Measurements from ENCODE around the gene AHRR. TPM values are rescaled to one million over a fixed set of nuclear protein-coding genes. Genes with fewer than 3 reads are reported as not detected.

AHRR gene
- total RNA-seq, 2 donors from 2014 or later, result 0.12 to 0.30 TPM

GRCh38 chr5:452978-453710, 131.6 kb downstream of the AHRR start:
- H3K36me3 ChIP-seq, result peaks cover 81% of the 10 kb centered on the region

GRCh38 chr5:453725-454481, 132.4 kb downstream of the AHRR start:
- Histone ChIP-seq H3K27ac (no peak overlapping the region), H3K27me3 (no peaks in the 10 kb centered on the region), H3K9me3 (peaks cover 0 to 20% of the 10 kb centered on the region in 2 donors), H3K36me3 (peaks cover 81% of the 10 kb centered on the region), H3K4me1 (no peaks in the 10 kb centered on the region), H3K4me3 (no peak overlapping the region)
- DNase-seq (ENCODE audit: low spot score), result no peak
- no peak for TF ChIP-seq CTCF (IDR thresholded peaks at IDR 0.05)

More at GRCh38 chr5:452978-453710, 131.6 kb downstream of the AHRR start:
- H3K4me1 ChIP-seq, result no peaks in the 10 kb centered on the region
- H3K9me3 ChIP-seq, result peaks cover 0 to 20% of the 10 kb centered on the region in 2 donors
- no peak for DNase-seq (ENCODE audit: low spot score)
- TF ChIP-seq CTCF (IDR thresholded peaks at IDR 0.05), result no peak
- no peak overlapping the region for H3K4me3 ChIP-seq
- no peak overlapping the region for H3K27ac ChIP-seq
- H3K27me3 ChIP-seq, result no peaks in the 10 kb centered on the region

- no peak for DNase-seq (ENCODE audit: low spot score)
- H3K27ac ChIP-seq, result no peak overlapping the region
- no peaks in the 10 kb centered on the region for H3K4me1 ChIP-seq
- no peaks in the 10 kb centered on the region for H3K27me3 ChIP-seq
- peaks cover 0 to 20% of the 10 kb centered on the region in 2 donors for H3K9me3 ChIP-seq
- peaks cover 77% of the 10 kb centered on the region for H3K36me3 ChIP-seq
- no peak for TF ChIP-seq CTCF (IDR thresholded peaks at IDR 0.05)
- H3K4me3 ChIP-seq, result no peak overlapping the region
Measured at GRCh38 chr5:454936-455335, 133.4 kb downstream of the AHRR start.

- H3K4me3 ChIP-seq, result no peak overlapping the region
- no peak for TF ChIP-seq CTCF (IDR thresholded peaks at IDR 0.05)
- no peak overlapping the region for H3K27ac ChIP-seq
- peaks cover 76% of the 10 kb centered on the region for H3K36me3 ChIP-seq
- peaks cover 0 to 20% of the 10 kb centered on the region in 2 donors for H3K9me3 ChIP-seq
- no peaks in the 10 kb centered on the region for H3K4me1 ChIP-seq
- H3K27me3 ChIP-seq, result no peaks in the 10 kb centered on the region
- no peak for DNase-seq (ENCODE audit: low spot score)
Measured at GRCh38 chr5:455806-456205, 134.3 kb downstream of the AHRR start.

GRCh38 chr5:456351-457194, 135.1 kb downstream of the AHRR start:
- Histone ChIP-seq H3K27me3 (no peaks in the 10 kb centered on the region), H3K36me3 (peaks cover 69% of the 10 kb centered on the region), H3K27ac (no peak overlapping the region), H3K4me1 (no peaks in the 10 kb centered on the region), H3K4me3 (no peak overlapping the region), H3K9me3 (peaks cover 0 to 14% of the 10 kb centered on the region in 2 donors)
- DNase-seq (ENCODE audit: low spot score), result no peak
- no peak for TF ChIP-seq CTCF (IDR thresholded peaks at IDR 0.05)
